Stimulated activated CD4-positive, alpha-beta T cell treated with anti-CD3 and anti-CD28 coated beads, TNF-alpha, amount 100 ng/mL, for 1 hour (primary cell): ENCODE data around the gene DUOX2.
A peak's percentile ranks its signal among the peaks of the same experiment; 100 is the strongest.
"Not testable (repeated sequence)": the region's sequence is repeated elsewhere in the genome, so short reads cannot be mapped to it uniquely, and the experiment has no call there.

Experiments used
- DNase-seq, 3 donors: peaks; one replicate each; pipeline ENCODE4 v3.0.0-alpha.2; 2020; ENCODE audit warnings: low read depth in 3 of 3, low spot score in 1 of 3

DUOX2 gene

GRCh38 chr15:45139770-45140169 is 25.8 kb upstream of the DUOX2 start:
- DNase-seq, result no peak

GRCh38 chr15:45138814-45139765 is 25.1 kb upstream of the DUOX2 start:
- no peak for DNase-seq

- DNase-seq, result no peak
Measured at GRCh38 chr15:45137703-45138102, 23.7 kb upstream of the DUOX2 start.

GRCh38 chr15:45136378-45136764 is 22.4 kb upstream of the DUOX2 start:
- DNase-seq, result no peak

- DNase-seq, result not testable (repeated sequence)
Measured at GRCh38 chr15:45135705-45136377, 21.9 kb upstream of the DUOX2 start.

- no peak for DNase-seq
Measured at GRCh38 chr15:45134682-45135604, 21.0 kb upstream of the DUOX2 start.

GRCh38 chr15:45134046-45134445 is 20.1 kb upstream of the DUOX2 start:
- DNase-seq, result no peak

- no peak for DNase-seq
Measured at GRCh38 chr15:45133561-45133920, 19.6 kb upstream of the DUOX2 start.

GRCh38 chr15:45132844-45133560 is 19.0 kb upstream of the DUOX2 start:
- DNase-seq, result no peak

GRCh38 chr15:45131510-45131909 is 17.5 kb upstream of the DUOX2 start:
- no peak for DNase-seq

- DNase-seq, result no peak
Measured at GRCh38 chr15:45130291-45131000, 16.5 kb upstream of the DUOX2 start.

GRCh38 chr15:45129651-45130129 is 15.7 kb upstream of the DUOX2 start, which contains the start of the genes DUOX1 and DUOXA1:
DUOX1 (plus strand) TSS chr15:45129994; CDS start chr15:45131967, 1,973 bp downstream.
DUOXA1 (minus strand) TSS chr15:45129879; CDS start chr15:45123014, 6,865 bp downstream.
- no peak for DNase-seq

- DNase-seq, result no peak
Measured at GRCh38 chr15:45128971-45129639, 15.1 kb upstream of the DUOX2 start.

- peak in 1 of 3 donors; percentile 16 for DNase-seq
Measured at GRCh38 chr15:45126535-45127158, 12.7 kb upstream of the DUOX2 start.

- no peak for DNase-seq
Measured at GRCh38 chr15:45123397-45123796, 9.4 kb upstream of the DUOX2 start.

GRCh38 chr15:45122719-45123118 is 8.7 kb upstream of the DUOX2 start:
- no peak for DNase-seq

GRCh38 chr15:45121706-45122417 is 7.9 kb upstream of the DUOX2 start:
- DNase-seq, result no peak

- no peak for DNase-seq
Measured at GRCh38 chr15:45121020-45121419, 7.0 kb upstream of the DUOX2 start.
